ENCODE measurements around the gene SSB.

- TF ChIP-seq CTCF (IDR thresholded peaks at IDR 0.05; ENCODE audit: insufficient read depth, low read length, poor library complexity, severe bottlenecking) (no peak), EZH2phosphoT487 (conservative IDR thresholded peaks at IDR 0.05; ENCODE audit: low read length) (no peak)
Measured at GRCh38 chr2:169782513-169782912, 16.2 kb upstream of the SSB start.
